A549 treated with RU486 at 1 μM for 4 hours (cell line): ENCODE measurements around the gene CHCT1. TPM values are rescaled to one million over a fixed set of nuclear protein-coding genes. Genes with fewer than 3 reads are reported as not detected.

Experiments
- total RNA-seq: library from RNA; stranded (reverse); fragments of 200-300 nt; extraction: Qiagen RNA extraction; gene quantifications from 5 replicates; pipeline ENCODE4 v1.2.3, GENCODE V29; 2022; ENCODE audit warnings: low read depth

The CHCT1 gene
- 0.32 to 0.62 TPM (median 0.49 TPM) in 3 of 5 replicates, not detected in the others for total RNA-seq

DNA sequence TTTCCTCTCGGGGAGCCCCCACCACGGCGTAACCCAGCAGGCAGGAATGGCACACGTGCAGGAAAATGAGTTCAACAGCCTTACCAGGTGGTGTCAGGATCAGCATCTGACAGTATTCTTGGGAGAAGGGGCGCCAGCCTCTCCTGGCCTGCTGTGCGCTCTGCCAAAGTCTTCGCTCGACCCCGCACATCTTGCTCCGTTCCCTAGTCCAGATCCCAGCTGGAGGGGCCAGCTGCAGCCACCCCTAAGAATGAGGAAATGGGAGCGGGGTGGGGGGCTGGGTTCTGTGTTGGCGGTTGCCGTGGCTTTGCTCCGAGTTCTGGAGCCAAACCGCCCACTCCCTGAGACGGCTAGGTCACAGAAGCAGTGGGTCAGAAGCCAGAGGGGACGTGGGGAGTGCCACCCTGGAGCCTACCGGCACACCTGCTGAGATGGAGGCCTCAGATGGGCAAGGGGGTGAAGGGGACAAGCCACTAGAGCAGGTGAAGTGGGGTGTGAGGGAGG is at the start of gene CHCT1:
TSS of gene CHCT1 (plus strand) at position 328 of the 504 bp plus-strand sequence. CDS start at position 432, 104 bp downstream.

DNA sequence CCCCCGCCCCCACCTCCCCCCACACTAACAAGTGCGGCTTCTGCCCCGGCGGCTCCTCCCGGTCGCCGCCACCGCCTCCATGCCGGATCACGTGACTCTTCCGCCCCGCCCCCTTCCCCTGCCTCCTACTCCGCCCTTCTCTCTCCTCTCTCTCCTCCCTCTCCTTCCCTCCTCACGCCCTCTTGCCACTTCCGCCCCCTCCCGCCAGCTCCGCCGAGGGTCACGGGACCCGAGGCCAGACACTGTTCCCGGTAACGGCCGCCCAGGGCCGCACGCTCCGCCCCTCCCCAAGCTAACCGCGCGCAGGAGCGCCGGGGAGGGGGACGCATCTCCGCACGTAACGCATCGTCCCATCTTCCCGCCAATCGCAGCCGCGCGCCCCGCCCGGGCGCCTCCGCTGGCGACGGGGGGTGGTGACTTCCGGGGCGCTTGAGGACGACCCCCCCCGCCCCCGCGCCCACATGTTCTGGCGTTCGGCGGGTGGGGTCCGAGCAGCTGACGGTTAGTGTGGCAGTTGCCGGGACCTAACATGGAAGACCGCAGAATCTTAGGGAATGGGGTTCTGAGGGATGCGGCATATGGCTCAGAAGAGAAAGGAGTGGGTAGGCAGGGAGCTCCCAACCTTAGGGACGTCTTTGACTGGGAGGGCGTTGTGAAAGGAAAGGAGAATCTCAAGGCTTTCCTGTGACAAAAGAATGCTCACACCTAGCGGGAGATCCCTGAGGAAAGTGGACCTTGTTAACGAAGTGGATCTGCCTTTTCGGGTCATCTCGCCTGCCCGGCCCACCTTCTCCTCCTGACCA is 30.0 kb upstream of the CHCT1 start, which contains the start of gene USP32:
TSS of gene USP32 (minus strand) at position 92 of the 803 bp plus-strand sequence. CDS start 194 bp downstream, outside the sequence.

Other genes starting within 250 kb of the CHCT1 start
- 31.7 to 35.2 TPM (median 32.2 TPM) in 5 replicates for gene USP32, start 30.4 kb upstream of the CHCT1 start, total RNA-seq
- 10.7 to 19.9 TPM (median 18.8 TPM) in 5 replicates for gene APPBP2, start 103.8 kb downstream of the CHCT1 start, total RNA-seq
- 17.8 to 23.7 TPM (median 19.2 TPM) in 5 replicates for gene PPM1D, start 177.7 kb downstream of the CHCT1 start, total RNA-seq